H4 (cell line): Measurements from ENCODE around the gene LPIN2. TPM values are rescaled to one million over a fixed set of nuclear protein-coding genes. Genes with fewer than 3 reads are reported as not detected.

Experiments
- DNase-seq: peaks from one replicate; pipeline ENCODE4 v3.0.0-alpha.2; 2015; ENCODE audit warnings: low spot score
- total RNA-seq: library from RNA; depleted of rRNA; stranded (reverse); fragments of >200 nt; shearing (Covaris generic); gene quantifications from 2 replicates; pipeline ENCODE4 v1.2.3, GENCODE V29; 2014

The LPIN2 gene
- total RNA-seq, 1 experiment from 2014 or later, result 17.1 TPM

DNA sequence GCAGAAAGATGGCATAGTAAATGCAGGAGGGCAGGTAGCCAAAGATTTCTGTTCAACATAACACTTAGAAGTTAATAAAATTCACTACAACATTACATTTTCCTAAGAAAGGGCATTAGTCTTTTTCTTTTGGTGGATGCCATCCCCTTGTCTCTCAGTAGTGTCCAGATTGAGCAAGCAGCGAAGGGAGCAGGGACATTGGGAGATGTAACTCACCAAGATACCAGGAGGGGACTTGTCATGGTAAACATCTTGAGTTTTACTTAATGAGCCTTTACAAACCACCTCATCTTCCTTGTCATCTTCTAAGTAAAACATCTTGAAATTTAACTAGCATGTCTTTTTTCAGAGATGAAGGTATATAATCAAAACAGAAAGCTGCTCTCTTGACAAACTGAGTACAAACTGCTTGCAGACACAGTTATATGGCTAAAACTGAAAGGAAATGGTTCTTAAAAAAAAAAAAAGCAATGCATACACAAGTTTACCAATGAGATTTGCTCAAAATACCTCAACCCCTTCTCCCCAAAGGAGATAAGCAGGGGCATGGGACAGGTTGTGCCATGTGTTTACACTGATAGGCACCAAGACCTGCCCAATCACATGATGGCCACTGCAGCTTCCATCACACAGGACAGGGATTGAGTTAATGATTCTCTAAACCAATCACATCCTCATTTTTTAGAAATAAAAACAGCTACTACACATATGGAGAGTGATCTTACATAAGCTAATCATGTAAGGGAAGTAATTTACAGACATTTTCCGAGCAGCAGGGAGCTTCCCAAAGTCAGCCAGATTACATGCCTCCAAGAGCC is 30.3 kb downstream of the LPIN2 start:
- no peak for DNase-seq

- DNase-seq, result no peak
Measured at GRCh38 chr18:2982022-2982421, 30.9 kb downstream of the LPIN2 start.

DNA sequence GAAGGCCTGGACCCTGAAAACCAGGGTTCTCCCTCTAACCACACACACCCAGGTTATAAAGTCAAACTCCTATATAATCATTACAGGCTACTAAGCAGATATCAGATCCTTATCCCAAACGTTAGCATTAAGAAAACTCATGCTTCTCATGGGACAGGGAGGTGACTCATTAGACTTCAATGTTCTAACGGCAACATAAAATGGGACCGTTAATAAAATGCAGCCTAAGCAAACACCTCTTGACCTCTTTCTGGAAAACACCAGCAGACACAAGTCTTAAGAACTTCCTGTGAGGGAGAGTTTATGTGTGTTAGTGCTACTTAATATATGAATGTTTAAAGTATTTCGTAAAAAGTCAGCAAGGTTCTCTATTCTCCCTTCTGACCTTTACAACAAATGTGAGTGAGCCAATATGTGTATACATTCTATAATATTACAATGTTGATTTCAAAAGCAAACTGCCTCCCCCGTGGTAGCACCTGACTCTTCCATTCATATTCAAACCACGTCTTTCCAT is 31.7 kb downstream of the LPIN2 start:
- peak; percentile 75 for DNase-seq

DNA sequence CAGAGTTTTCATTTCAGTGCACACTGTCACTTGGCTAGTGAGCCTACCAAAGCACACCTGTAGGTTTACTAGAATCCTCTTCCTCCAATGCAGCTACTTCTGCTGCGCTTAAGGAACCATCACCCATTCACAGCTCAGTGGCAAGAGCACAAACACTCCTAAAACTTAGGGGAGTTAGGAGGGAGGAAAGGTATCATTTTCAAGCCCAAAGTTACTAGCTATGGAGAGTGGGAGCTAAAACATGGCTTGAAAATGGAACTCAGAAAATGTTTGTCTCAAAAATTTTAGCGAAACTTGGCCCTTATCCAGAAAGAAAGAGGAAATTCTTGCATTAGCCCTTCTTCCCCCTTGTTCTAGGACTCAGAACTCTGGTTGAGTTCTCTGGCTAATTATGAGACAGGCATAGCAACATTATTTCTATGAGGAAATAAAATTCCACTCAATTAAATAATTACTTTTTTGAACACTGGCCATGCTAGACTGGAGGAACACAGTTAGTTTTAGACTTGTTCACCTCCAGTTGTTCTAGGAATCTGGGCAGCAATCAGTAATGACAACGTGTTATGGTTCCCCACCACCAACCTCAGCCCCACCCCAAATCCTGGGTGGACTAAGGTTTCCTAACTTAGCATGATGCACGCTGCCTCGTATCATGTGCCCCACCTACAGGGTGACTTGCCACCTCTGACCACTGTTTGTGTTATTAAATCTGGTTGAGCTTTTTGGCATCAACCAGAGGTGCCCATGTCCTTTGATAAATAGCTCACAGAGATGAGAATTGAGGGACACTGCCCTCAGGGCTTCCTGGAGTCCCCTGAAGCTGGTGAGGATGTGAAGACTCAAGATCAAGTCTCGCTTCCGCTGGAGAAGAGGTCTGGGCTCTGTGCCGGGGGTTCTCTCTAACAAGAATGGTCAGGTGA is 32.8 kb downstream of the LPIN2 start:
- DNase-seq, result no peak

- DNase-seq, result no peak
Measured at GRCh38 chr18:2979129-2979528, 33.8 kb downstream of the LPIN2 start.

- DNase-seq, result peak; percentile 22
Measured at GRCh38 chr18:2978661-2979106, 34.3 kb downstream of the LPIN2 start.

DNA sequence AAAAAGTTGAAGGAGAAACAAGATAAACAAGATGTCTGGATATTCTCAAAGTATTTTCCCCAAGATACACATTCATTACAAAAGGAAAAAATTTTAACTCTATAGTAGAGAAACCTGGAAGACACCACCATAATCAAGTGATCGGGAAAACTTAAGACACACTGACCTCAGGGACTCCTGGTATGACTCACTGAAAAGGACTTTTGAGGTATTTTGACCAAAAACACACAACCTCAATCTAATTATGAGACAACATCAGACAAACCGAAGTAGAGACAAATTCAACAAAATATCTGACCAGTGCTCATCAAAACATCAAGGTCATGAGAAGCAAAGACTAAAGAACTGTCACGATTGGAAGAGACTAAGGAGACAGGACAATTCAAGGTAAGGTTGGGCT is 34.7 kb downstream of the LPIN2 start:
- DNase-seq, result no peak

GRCh38 chr18:2976218-2977132 is 36.5 kb downstream of the LPIN2 start:
- DNase-seq, result no peak

DNA sequence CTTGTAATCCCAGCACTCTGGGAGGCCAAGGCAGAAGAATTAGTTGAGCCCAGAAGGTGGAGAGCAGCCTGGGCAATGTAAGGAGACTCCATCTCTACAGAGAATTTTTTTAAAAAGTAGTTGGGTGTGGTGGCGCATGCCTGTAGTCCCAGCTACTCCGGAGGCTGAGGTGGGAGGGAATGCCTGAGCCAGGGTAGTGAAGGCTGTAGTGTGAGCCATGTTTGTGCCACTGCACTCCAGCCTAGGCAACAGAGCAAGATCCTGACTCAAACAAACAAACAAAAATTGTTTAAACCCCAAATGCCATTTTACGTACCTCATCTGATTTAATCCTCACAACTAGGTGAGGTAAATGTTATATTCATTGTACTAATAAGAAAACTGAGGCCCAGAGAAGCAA is 38.2 kb downstream of the LPIN2 start:
- no peak for DNase-seq

GRCh38 chr18:2971741-2972552 is 41.0 kb downstream of the LPIN2 start:
- no peak for DNase-seq

DNA sequence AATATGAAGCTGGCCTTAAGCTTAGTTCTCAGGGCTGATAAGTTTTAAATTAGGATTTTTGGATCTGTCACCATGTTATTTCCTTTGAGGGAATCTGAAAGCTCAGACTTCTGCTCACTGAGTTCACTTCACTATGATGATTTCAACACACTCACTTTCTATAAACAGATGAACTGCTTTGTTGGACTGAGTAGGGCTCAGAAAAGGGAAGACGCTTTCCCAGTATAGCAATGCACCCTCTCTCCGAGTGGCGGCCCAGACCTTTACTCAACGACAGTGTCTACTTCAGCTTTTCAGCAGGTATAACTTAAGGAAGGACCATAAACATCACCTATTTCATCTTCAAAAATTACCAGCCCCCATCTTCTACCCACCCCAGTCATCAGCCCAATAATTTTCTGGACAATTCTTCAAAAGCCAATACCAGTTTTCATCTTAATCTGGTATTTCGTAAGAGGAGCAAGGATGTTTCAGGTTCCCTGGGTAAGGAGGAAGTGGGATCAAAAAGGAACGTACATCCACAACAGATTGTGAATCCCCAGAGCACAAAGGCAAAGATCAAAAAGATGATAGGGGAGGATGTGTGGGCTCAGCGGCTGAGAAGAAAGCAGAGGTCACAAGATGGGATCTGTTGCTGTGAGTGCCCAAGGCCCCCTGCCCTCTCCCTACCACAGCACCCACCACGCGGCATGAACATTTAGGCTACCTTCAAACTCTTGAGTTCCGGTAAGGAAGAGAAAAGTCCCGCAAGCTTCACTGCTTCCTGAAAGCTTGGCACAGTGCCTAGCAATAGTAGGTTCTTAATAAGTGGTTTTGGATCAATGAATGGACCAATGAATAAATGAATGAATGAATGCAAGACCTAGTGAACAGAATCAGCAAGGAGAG is 41.9 kb downstream of the LPIN2 start:
- no peak for DNase-seq

- no peak for DNase-seq
Measured at GRCh38 chr18:2970344-2970743, 42.6 kb downstream of the LPIN2 start.

DNA sequence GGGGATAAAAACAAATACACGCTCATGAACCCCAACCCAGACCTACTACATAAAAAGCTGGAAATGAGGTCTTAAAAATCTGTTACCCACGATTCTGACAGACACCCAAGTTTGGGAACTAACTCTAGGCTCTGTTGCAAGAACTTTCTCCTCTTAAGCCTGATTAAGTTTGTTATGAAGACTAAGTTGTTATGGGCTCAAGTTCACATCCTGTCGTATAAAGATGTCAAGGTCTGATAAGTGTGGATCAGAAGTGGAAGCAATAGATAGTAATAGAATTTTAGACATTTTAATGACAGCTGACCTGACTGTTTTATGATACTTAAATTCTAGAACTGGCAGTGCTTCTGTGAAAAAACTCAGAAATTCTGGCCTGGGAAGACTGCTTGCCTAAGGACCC is 43.2 kb downstream of the LPIN2 start:
- no peak for DNase-seq

DNA sequence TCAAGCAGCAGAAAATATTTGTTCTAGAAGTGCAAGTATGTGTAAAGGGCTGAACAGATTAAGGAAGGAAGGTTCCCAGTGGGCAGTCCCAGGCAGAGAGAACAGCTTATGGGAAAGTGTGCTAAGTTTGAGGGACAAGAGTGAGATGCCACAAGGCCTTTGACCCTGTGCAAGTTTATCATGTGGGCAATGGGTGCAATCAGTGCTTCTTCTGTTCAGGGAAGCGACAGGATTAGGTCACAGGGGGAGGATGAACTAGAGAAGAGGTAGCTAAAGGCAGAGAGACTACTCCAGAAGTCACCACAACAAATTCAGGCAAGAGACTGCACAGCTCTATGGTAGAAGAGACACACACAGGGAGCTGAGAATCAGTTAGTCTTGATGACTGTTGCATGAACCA is 44.3 kb downstream of the LPIN2 start:
- DNase-seq, result no peak

DNA sequence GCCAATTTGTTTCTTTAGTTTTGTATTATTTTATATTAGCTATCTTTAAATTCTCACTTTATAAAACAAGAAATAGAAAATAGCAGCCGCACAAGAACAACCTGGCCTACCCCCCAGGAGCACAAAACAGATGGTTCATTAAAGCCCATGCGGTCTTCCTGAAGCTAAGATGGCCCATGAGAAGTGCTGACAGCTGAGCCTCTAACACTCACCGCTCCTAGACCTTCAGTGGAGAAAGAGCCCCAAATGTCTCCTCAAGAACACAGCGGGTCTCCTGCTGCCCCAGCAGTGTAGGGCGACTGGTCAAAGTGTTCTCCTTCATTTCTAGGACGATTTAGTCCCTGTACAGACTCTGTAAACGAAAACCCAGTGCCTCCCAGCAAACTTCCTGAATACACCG is 45.1 kb downstream of the LPIN2 start:
- DNase-seq, result no peak

GRCh38 chr18:2967357-2967756 is 45.6 kb downstream of the LPIN2 start:
- no peak for DNase-seq

- DNase-seq, result no peak
Measured at GRCh38 chr18:2966560-2966959, 46.4 kb downstream of the LPIN2 start.

DNA sequence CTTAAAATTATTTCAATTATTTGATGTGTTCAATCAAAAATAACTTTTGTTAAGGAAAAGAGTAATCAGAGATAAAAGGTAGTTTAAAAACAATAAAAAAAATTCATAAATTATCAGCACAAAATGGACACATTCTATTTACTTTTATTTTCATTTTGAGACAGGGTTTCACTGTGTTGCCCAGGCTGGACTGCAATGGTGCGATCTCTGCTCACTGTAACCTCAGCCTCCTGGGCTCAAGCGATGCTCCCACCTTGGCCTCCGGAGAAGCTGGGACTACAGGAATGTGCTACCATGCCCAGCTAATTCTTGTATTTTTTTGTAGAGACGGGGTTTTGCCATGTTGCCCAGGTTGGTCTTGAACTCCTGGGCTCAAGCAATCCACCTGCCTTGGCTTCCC is 47.1 kb downstream of the LPIN2 start:
- no peak for DNase-seq

DNA sequence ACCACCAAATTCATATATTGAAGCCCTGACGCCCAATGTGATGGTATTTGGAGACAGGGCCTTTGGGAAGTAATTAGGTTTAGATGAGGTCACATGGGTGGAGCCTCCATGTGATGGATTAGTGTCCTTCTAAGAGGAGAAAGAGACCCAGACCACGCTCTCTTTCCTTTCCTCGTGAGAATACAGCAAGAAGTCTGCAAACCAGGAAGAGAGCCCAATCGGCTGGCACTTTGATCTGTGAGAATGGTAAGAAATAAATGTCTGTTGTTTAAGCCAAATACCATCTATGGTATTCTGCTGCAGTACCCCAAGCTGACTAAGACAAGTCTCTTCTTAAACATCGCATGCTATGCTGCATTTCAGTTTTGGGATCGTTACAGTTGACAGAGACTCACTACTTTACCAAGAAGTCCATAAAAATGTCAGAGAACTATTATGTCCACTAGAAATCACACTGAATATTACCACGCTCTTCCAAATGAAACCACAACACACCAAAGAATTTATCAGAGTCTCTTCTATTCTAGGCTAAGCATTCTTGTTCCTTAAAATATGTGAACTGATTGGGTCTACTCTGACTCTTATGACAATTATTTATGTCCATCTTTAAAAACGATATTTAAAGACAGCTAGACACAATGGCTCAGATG is 48.5 kb downstream of the LPIN2 start:
- DNase-seq, result no peak
